Measurements from ENCODE around the gene LCN2. TPM values are rescaled to one million over a fixed set of nuclear protein-coding genes. Genes with fewer than 3 reads are reported as not detected.

LCN2 gene
- not detected in 2 replicates for total RNA-seq (2013; cell fraction: nucleolus; rRNA removed)
- total RNA-seq (2014; rRNA removed): not detected in 2 replicates
- not detected in 2 replicates for total RNA-seq (2014; rRNA removed; fragmentation: Illumina TruSeq; extraction: Trizol)
- total RNA-seq (2021): not detected in 2 replicates
- not detected for polyA plus RNA-seq (2011; ENCODE audit: low read depth)
- polyA plus RNA-seq (2011; rRNA removed): not detected in 2 replicates
- not detected in 2 replicates for polyA plus RNA-seq (2011; cell fraction: cytosol; rRNA removed)
- not detected in 2 replicates for polyA plus RNA-seq (2011; cell fraction: nucleus; rRNA removed)
- polyA plus RNA-seq (2012): not detected in 2 replicates
- polyA plus RNA-seq (2014; fragmentation: Illumina TruSeq; extraction: Trizol): not detected in 2 replicates
- polyA plus RNA-seq (2014; fragmentation: Nextera tagmentation; extraction: Ambion mirVana): not detected
- not detected in 2 replicates for polyA plus RNA-seq (2014; rRNA removed)
- polyA plus RNA-seq (2016; fragmentation: Nextera tagmentation; extraction: Ambion mirVana): not detected
- polyA minus RNA-seq (2011; rRNA and poly(A)+ RNA removed): not detected in 2 replicates
- not detected in 2 replicates for polyA minus RNA-seq (2011; cell fraction: cytosol; rRNA and poly(A)+ RNA removed)
- polyA minus RNA-seq (2011; cell fraction: nucleus; rRNA and poly(A)+ RNA removed): not detected in 2 replicates
- Bru-seq, nascent RNA: not detected
- BruChase-seq, experiment 1, labeled RNA remaining after a 6-hour chase: not detected
- BruChase-seq, experiment 2, labeled RNA remaining after a 2-hour chase: not detected
- long read RNA-seq, experiment 1: 0 reads
- long read RNA-seq, experiment 2: 0 reads

GRCh38 chr9:128149001-128149701, at the start of gene LCN2:
TSS of gene LCN2 (plus strand) at chr9:128149453. CDS start at chr9:128149526, 73 bp downstream.
- in situ Hi-C loops (cut with MboI) (no loop called here), intact Hi-C loops (cut with micrococcal nuclease; ENCODE audit: unreplicated experiment) (no loop called here)
- ChIA-PET CTCF (interaction anchor here (1.1 kb wide), 1 partner anchor 13 kb away, joined by 3 read pairs; no protein-coding TSS in a partner anchor), POLR2A (no interaction called here), SMC1A (ENCODE audit: uncharacterized antibody, unreplicated experiment) (no interaction called here), RAD21 (ENCODE audit: unreplicated experiment) (no interaction called here)
- H3K4me2 ChIP-seq (ENCODE audit: control insufficient read depth, insufficient read depth): no peak within 1 kb of the TSS
- no peaks in the 10 kb centered on the region for H3K9me3 ChIP-seq (replicated peaks; ENCODE audit: control insufficient read depth, insufficient read depth, low read length)
- BruUV-seq (replicated peaks): no TSS peak
- no peak within 1 kb of the TSS for H3K9ac ChIP-seq (ENCODE audit: control insufficient read depth, insufficient read depth, low read length)
- no peaks in the 10 kb centered on the region for H3K36me3 ChIP-seq (ENCODE audit: control insufficient read depth in 2 of 2, insufficient read depth in 2 of 2, low read length in 1 of 2)
- ATAC-seq: no peak
- H3K79me2 ChIP-seq (ENCODE audit: control insufficient read depth, insufficient read depth, low read length): no peaks in the 10 kb centered on the region
- 29% methylated on average over 9 of the region's 9 CpGs for WGBS (ENCODE audit: insufficient coverage, insufficient replicate concordance, low lambda C conversion rate, missing lambda C conversion rate)
- FAIRE-seq: no peak
- no peak within 1 kb of the TSS for H2AFZ ChIP-seq (ENCODE audit: control insufficient read depth, low read depth, low read length)
- no peak for DNase-seq (ENCODE audit: low read depth, low spot score)
- no peak within 1 kb of the TSS for H3K27ac ChIP-seq (ENCODE audit: control insufficient read depth, insufficient read depth)
- TF ChIP-seq MYB (IDR thresholded peaks at IDR 0.05; ENCODE audit: borderline replicate concordance, low read depth, low read length) (no peak), RB1 (IDR thresholded peaks at IDR 0.05; ENCODE audit: borderline replicate concordance) (no peak), CREM (IDR thresholded peaks at IDR 0.05; ENCODE audit: low read depth) (no peak), SP1 (IDR thresholded peaks at IDR 0.05; ENCODE audit: low read depth, low read length) (no peak), MAX (IDR thresholded peaks at IDR 0.05; ENCODE audit: low read depth, low read length) (no peak), ZNF217 (IDR thresholded peaks at IDR 0.05) (no peak), SUZ12 (IDR thresholded peaks at IDR 0.05; ENCODE audit: unreplicated experiment) (no peak), PML (IDR thresholded peaks at IDR 0.05; ENCODE audit: low read length) (no peak), BCL11A (IDR thresholded peaks at IDR 0.05; ENCODE audit: low read depth, low read length) (no peak), NR2C1 (IDR thresholded peaks at IDR 0.05) (no peak), KAT2A (conservative IDR thresholded peaks at IDR 0.05; ENCODE audit: control insufficient read depth, low read depth, low read length) (no peak), ATF7 (IDR thresholded peaks at IDR 0.05; ENCODE audit: low read depth) (no peak), CREB1 (IDR thresholded peaks at IDR 0.05; ENCODE audit: low read depth) (no peak), EGR1 (IDR thresholded peaks at IDR 0.05; ENCODE audit: borderline replicate concordance in 1 of 2, low read depth in 2 of 2, low read length in 2 of 2) (no peak)
- TF ChIP-seq, protein P1, sequence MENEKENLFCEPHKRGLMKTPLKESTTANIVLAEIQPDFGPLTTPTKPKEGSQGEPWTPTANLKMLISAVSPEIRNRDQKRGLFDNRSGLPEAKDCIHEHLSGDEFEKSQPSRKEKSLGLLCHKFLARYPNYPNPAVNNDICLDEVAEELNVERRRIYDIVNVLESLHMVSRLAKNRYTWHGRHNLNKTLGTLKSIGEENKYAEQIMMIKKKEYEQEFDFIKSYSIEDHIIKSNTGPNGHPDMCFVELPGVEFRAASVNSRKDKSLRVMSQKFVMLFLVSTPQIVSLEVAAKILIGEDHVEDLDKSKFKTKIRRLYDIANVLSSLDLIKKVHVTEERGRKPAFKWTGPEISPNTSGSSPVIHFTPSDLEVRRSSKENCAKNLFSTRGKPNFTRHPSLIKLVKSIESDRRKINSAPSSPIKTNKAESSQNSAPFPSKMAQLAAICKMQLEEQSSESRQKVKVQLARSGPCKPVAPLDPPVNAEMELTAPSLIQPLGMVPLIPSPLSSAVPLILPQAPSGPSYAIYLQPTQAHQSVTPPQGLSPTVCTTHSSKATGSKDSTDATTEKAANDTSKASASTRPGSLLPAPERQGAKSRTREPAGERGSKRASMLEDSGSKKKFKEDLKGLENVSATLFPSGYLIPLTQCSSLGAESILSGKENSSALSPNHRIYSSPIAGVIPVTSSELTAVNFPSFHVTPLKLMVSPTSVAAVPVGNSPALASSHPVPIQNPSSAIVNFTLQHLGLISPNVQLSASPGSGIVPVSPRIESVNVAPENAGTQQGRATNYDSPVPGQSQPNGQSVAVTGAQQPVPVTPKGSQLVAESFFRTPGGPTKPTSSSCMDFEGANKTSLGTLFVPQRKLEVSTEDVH (IDR thresholded peaks at IDR 0.05; ENCODE audit: low read depth, partially characterized antibody): no peak
- TF ChIP-seq, protein P2, sequence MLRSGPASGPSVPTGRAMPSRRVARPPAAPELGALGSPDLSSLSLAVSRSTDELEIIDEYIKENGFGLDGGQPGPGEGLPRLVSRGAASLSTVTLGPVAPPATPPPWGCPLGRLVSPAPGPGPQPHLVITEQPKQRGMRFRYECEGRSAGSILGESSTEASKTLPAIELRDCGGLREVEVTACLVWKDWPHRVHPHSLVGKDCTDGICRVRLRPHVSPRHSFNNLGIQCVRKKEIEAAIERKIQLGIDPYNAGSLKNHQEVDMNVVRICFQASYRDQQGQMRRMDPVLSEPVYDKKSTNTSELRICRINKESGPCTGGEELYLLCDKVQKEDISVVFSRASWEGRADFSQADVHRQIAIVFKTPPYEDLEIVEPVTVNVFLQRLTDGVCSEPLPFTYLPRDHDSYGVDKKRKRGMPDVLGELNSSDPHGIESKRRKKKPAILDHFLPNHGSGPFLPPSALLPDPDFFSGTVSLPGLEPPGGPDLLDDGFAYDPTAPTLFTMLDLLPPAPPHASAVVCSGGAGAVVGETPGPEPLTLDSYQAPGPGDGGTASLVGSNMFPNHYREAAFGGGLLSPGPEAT (IDR thresholded peaks at IDR 0.05; ENCODE audit: low read depth): no peak
- no peaks in the 10 kb centered on the region; the same call in 1 of the 2 replicates for H4K20me1 ChIP-seq (ENCODE audit: control insufficient read depth, insufficient read depth)
- no peak within 1 kb of the TSS for H3K4me3 ChIP-seq
- H3K27me3 ChIP-seq (replicated peaks in 1 of 2; ENCODE audit: control insufficient read depth in 2 of 2, insufficient read depth in 2 of 2, low read length in 1 of 2): peaks cover 0 to 1% of the 10 kb centered on the region in 2 experiments; a peak in 2 of 4 replicates
- no peaks in the 10 kb centered on the region for H3K4me1 ChIP-seq (ENCODE audit: control insufficient read depth, insufficient read depth, low read length)

Measured in GM12878 (cell line).